ENCODE results near the gene TYW3. TPM values are rescaled to one million over a fixed set of nuclear protein-coding genes. Genes with fewer than 3 reads are reported as not detected.

TYW3 gene
- total RNA-seq, 4 donors from 2014 or later: 6.7 to 9.2 (median 7.7) TPM

- Histone ChIP-seq H3K36me3 (no peaks in the 10 kb centered on the region), H3K27me3 (no peaks in the 10 kb centered on the region), H3K27ac (no peak overlapping the region), H3K4me3 (no peak overlapping the region), H3K9me3 (no peaks in the 10 kb centered on the region), H3K4me1 (no peaks in the 10 kb centered on the region)
- intact Hi-C loops (cut with DNase I; ENCODE audit: low total_unique reads): no loop called here
- DNase-seq: no peak
- in situ Hi-C loops (cut with MboI; ENCODE audit: low sequenced_read_pairs in 4 of 4): no loop called here
- no peak for ATAC-seq
- TF ChIP-seq CTCF (IDR thresholded peaks at IDR 0.05 in 4 of 5, conservative IDR thresholded peaks at IDR 0.05 in 1 of 5) (no peak), POLR2A (IDR thresholded peaks at IDR 0.05) (no peak)
These were observed 79.2 kb downstream of the TYW3 start for GRCh38 chr1:74812180-74812541.

Other genes with a start within 250 kb of the TYW3 start
- not detected for gene LRRC53, start 220.5 kb upstream of the TYW3 start, total RNA-seq
- gene ERICH3, start 59.4 kb upstream of the TYW3 start, total RNA-seq: not detected
- gene CRYZ, start 102 bp upstream of the TYW3 start, total RNA-seq: 10 to 100 TPM in 3 of 4 donors, 1 to 10 TPM in 1; 8.0 to 20.7 (median 11.3) TPM

Data from gastrocnemius medialis (tissue), 4 donors.